GM23338 (cell line): Measurements from ENCODE around the gene KCMF1. TPM values are rescaled to one million over a fixed set of nuclear protein-coding genes. Genes with fewer than 3 reads are reported as not detected.

Source experiments
- ATAC-seq: fragments of 200-7000 bp; cut with Tn5 transposase; 3 replicates; pipeline ENCODE4 v1.9.1; 2020
- DNase-seq: peaks from one replicate; pipeline ENCODE4 v3.0.0-alpha.2; 2015; ENCODE audit warnings: low spot score
- H2AFZ ChIP-seq: fragments of 200-600 bp; sonication (generic); 2 replicates; pipeline ENCODE4 v1.8.0; 2016; ENCODE audit warnings: antibody characterized with exemption, mild to moderate bottlenecking, moderate library complexity
- H3F3A ChIP-seq: fragments of 200-600 bp; sonication (generic); replicated peaks from 2 replicates; pipeline ENCODE4 v1.8.0; 2017; ENCODE audit warnings: antibody characterized with exemption, mixed run types, low read depth
- H3K27ac ChIP-seq: fragments of 200-600 bp; sonication (generic); 2 replicates; pipeline ENCODE4 v1.6.1; 2016; ENCODE audit warnings: low read depth
- H3K27me3 ChIP-seq: fragments of 200-600 bp; sonication (generic); 2 replicates; pipeline ENCODE4 v1.8.0; 2016; ENCODE audit warnings: mild to moderate bottlenecking, mixed run types, moderate library complexity; ENCODE audit not compliant: insufficient read depth
- H3K36me3 ChIP-seq: fragments of 200-600 bp; sonication (generic); 2 replicates; pipeline ENCODE4 v1.8.0; 2016; ENCODE audit warnings: mild to moderate bottlenecking; ENCODE audit not compliant: insufficient read depth
- H3K4me1 ChIP-seq: fragments of 200-600 bp; sonication (generic); 2 replicates; pipeline ENCODE4 v1.8.0; 2016; ENCODE audit warnings: mild to moderate bottlenecking, moderate library complexity; ENCODE audit not compliant: insufficient read depth
- H3K4me2 ChIP-seq: fragments of 200-600 bp; sonication (generic); 2 replicates; pipeline ENCODE4 v1.7.1; 2017; ENCODE audit warnings: mixed run types
- H3K4me3 ChIP-seq: fragments of 200-600 bp; sonication (generic); 2 replicates; pipeline ENCODE4 v1.6.1; 2016; ENCODE audit warnings: mixed run types
- H3K79me2 ChIP-seq: fragments of 200-600 bp; sonication (generic); replicated peaks from 2 replicates; pipeline ENCODE4 v1.8.0; 2017; ENCODE audit warnings: mild to moderate bottlenecking; ENCODE audit not compliant: insufficient read depth
- H3K9me2 ChIP-seq: fragments of 200-600 bp; sonication (generic); 2 replicates; pipeline ENCODE4 v1.8.0; 2017; ENCODE audit not compliant: insufficient read depth
- H4K20me1 ChIP-seq: fragments of 200-600 bp; sonication (generic); replicated peaks from 2 replicates; pipeline ENCODE4 v1.8.0; 2017; ENCODE audit warnings: mild to moderate bottlenecking; ENCODE audit not compliant: insufficient read depth
- H3K27ac Mint-ChIP-seq: 2 replicates; pipeline ENCODE4 v1.8.0; 2020; ENCODE audit warnings: inconsistent platforms, mild to moderate bottlenecking, moderate library complexity, mixed read lengths
- H3K27me3 Mint-ChIP-seq: 3 replicates; pipeline ENCODE4 v1.8.0; 2022; ENCODE audit warnings: low read depth, mild to moderate bottlenecking, moderate library complexity, mixed read lengths, inconsistent platforms; ENCODE audit not compliant: insufficient read depth, poor library complexity
- H3K36me3 Mint-ChIP-seq: 3 replicates; pipeline ENCODE4 v1.8.0; 2021; ENCODE audit warnings: low read depth, mild to moderate bottlenecking, inconsistent platforms, moderate library complexity, mixed read lengths
- H3K4me1 Mint-ChIP-seq: 3 replicates; pipeline ENCODE4 v1.8.0; 2020; ENCODE audit warnings: mild to moderate bottlenecking, inconsistent platforms, mixed read lengths
- H3K4me3 Mint-ChIP-seq: 3 replicates; pipeline ENCODE4 v1.8.0; 2021; ENCODE audit warnings: moderate library complexity, mild to moderate bottlenecking, inconsistent platforms, mixed read lengths
- H3K9me3 Mint-ChIP-seq: 3 replicates; pipeline ENCODE4 v1.8.0; 2020; ENCODE audit warnings: moderate library complexity, mild to moderate bottlenecking, inconsistent platforms, mixed read lengths
- CREB1 ChIP-seq: fragments of 250-450 bp; sonication (Bioruptor Pico); IDR thresholded peaks from 2 replicates; pipeline ENCODE4 v1.5.0; 2020; ENCODE audit warnings: low read depth, mild to moderate bottlenecking, moderate library complexity
- JUNB ChIP-seq: IDR thresholded peaks from one replicate; pipeline ENCODE4 v1.6.1; 2016; ENCODE audit warnings: antibody characterized with exemption; ENCODE audit not compliant: unreplicated experiment
- NANOG ChIP-seq: IDR thresholded peaks from 2 replicates; pipeline ENCODE4 v1.6.1; 2016; ENCODE audit warnings: antibody characterized with exemption, borderline replicate concordance
- POLR2AphosphoS5 ChIP-seq: IDR thresholded peaks from 2 replicates; pipeline ENCODE4 v1.6.1; 2016; ENCODE audit warnings: antibody characterized with exemption, low read depth
- STAT1 ChIP-seq: IDR thresholded peaks from one replicate; pipeline ENCODE4 v1.6.1; 2016; ENCODE audit warnings: antibody characterized with exemption; ENCODE audit not compliant: unreplicated experiment
- ZNF331 ChIP-seq: fragments of 250-450 bp; sonication (Bioruptor Pico); IDR thresholded peaks from 2 replicates; pipeline ENCODE4 v1.5.0; 2020; ENCODE audit warnings: low read depth, mild to moderate bottlenecking, moderate library complexity
- polyA plus RNA-seq: library from polyadenylated mRNA; unstranded; fragments of >200 nt; fragmentation: Nextera tagmentation; extraction: Ambion mirVana; gene quantifications from 2 replicates; pipeline ENCODE4 v1.2.1, GENCODE V29; 2016
- total RNA-seq: library from RNA; depleted of rRNA; stranded (reverse); fragments of >200 nt; shearing (Covaris generic); gene quantifications from 2 replicates; pipeline ENCODE4 v1.2.3, GENCODE V29; 2014
- TF ChIP-seq, protein P1 (sequence below), 2 experiments: fragments of 200-600 bp in 1 of 2; sonication (generic) in 1 of 2; conservative IDR thresholded peaks; 2 replicates each; pipeline versions ENCODE4 v1.5.1 to v1.6.1; 2016 to 2017; ENCODE audit warnings: antibody characterized with exemption in 2 of 2, low read depth in 2 of 2, mild to moderate bottlenecking in 2 of 2, moderate library complexity in 1 of 2
- TF ChIP-seq, protein P2 (sequence below): fragments of 250-450 bp; sonication (Bioruptor Pico); IDR thresholded peaks from 2 replicates; pipeline ENCODE4 v1.5.0; 2020; ENCODE audit warnings: mild to moderate bottlenecking, moderate library complexity
- TF ChIP-seq, protein P3 (sequence below): IDR thresholded peaks from 2 replicates; pipeline ENCODE4 v1.6.1; 2016; ENCODE audit warnings: antibody characterized with exemption
- TF ChIP-seq, protein P4 (sequence below): IDR thresholded peaks from one replicate; pipeline ENCODE4 v1.6.1; 2018; ENCODE audit warnings: antibody characterized with exemption; ENCODE audit not compliant: unreplicated experiment

KCMF1 gene
- total and polyA plus RNA-seq, 2 experiments from 2014 or later: 29.3 to 120 TPM

DNA sequence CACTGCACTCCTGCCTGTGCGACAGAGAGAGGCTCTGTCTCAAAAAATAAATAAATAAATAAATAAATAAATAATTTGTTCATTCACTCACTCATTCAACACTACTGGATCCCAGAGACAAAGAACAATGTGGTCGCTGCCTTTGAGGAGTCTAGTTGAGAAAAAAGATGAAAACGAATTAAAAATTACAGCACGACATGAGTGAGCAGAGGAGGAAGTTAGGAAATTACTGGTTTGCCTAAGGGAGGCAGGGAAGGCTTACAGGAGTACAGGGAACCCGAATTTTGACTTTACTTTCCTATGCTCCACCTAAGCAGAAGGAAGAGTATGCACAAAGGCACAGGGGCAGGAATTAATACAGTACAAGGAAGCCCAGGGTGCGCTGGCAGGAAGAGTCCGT is 4.2 kb upstream of the KCMF1 start:
- Histone ChIP-seq H3K4me2 (peak overlapping the region; percentile 53; the same call in 1 of the 2 replicates), H3K79me2 (peaks cover 88% of the 10 kb centered on the region)

More for the DNA sequence above, 4.2 kb upstream of the KCMF1 start:
- Histone ChIP-seq H3F3A (peaks cover 14% of the 10 kb centered on the region; the same call in 1 of the 2 replicates), H3K4me1 (peaks cover 17% of the 10 kb centered on the region), H3K27ac (peak overlapping the region; percentile 86), H3K36me3 (peaks cover 22% of the 10 kb centered on the region; the same call in 1 of the 2 replicates), H3K9me2 (no peaks in the 10 kb centered on the region; the same call in 1 of the 2 replicates), H2AFZ (no peak overlapping the region), H3K27me3 (no peaks in the 10 kb centered on the region), H3K4me3 (no peak overlapping the region), H4K20me1 (peaks cover 22% of the 10 kb centered on the region)
- H3K27me3 Mint-ChIP-seq: peaks cover 12% of the 10 kb centered on the region
- peaks cover 3% of the 10 kb centered on the region; the same call in 1 of the 3 replicates for H3K9me3 Mint-ChIP-seq
- ATAC-seq (no peak), DNase-seq (no peak)
- peak overlapping the region; percentile 9; the same call in 1 of the 2 replicates for H3K27ac Mint-ChIP-seq
- H3K4me1 Mint-ChIP-seq: peaks cover 32% of the 10 kb centered on the region
- H3K36me3 Mint-ChIP-seq: peaks cover 70% of the 10 kb centered on the region
- TF ChIP-seq NANOG (no peak), CREB1 (CRISPR knock-in tag) (no peak), JUNB (no peak), POLR2AphosphoS5 (no peak), STAT1 (no peak), ZNF331 (no peak)
- TF ChIP-seq, protein P1, sequence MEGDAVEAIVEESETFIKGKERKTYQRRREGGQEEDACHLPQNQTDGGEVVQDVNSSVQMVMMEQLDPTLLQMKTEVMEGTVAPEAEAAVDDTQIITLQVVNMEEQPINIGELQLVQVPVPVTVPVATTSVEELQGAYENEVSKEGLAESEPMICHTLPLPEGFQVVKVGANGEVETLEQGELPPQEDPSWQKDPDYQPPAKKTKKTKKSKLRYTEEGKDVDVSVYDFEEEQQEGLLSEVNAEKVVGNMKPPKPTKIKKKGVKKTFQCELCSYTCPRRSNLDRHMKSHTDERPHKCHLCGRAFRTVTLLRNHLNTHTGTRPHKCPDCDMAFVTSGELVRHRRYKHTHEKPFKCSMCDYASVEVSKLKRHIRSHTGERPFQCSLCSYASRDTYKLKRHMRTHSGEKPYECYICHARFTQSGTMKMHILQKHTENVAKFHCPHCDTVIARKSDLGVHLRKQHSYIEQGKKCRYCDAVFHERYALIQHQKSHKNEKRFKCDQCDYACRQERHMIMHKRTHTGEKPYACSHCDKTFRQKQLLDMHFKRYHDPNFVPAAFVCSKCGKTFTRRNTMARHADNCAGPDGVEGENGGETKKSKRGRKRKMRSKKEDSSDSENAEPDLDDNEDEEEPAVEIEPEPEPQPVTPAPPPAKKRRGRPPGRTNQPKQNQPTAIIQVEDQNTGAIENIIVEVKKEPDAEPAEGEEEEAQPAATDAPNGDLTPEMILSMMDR (conservative IDR thresholded peaks at IDR 0.05; ENCODE audit: low read depth in 2 of 2): no peak
- TF ChIP-seq, protein P2, sequence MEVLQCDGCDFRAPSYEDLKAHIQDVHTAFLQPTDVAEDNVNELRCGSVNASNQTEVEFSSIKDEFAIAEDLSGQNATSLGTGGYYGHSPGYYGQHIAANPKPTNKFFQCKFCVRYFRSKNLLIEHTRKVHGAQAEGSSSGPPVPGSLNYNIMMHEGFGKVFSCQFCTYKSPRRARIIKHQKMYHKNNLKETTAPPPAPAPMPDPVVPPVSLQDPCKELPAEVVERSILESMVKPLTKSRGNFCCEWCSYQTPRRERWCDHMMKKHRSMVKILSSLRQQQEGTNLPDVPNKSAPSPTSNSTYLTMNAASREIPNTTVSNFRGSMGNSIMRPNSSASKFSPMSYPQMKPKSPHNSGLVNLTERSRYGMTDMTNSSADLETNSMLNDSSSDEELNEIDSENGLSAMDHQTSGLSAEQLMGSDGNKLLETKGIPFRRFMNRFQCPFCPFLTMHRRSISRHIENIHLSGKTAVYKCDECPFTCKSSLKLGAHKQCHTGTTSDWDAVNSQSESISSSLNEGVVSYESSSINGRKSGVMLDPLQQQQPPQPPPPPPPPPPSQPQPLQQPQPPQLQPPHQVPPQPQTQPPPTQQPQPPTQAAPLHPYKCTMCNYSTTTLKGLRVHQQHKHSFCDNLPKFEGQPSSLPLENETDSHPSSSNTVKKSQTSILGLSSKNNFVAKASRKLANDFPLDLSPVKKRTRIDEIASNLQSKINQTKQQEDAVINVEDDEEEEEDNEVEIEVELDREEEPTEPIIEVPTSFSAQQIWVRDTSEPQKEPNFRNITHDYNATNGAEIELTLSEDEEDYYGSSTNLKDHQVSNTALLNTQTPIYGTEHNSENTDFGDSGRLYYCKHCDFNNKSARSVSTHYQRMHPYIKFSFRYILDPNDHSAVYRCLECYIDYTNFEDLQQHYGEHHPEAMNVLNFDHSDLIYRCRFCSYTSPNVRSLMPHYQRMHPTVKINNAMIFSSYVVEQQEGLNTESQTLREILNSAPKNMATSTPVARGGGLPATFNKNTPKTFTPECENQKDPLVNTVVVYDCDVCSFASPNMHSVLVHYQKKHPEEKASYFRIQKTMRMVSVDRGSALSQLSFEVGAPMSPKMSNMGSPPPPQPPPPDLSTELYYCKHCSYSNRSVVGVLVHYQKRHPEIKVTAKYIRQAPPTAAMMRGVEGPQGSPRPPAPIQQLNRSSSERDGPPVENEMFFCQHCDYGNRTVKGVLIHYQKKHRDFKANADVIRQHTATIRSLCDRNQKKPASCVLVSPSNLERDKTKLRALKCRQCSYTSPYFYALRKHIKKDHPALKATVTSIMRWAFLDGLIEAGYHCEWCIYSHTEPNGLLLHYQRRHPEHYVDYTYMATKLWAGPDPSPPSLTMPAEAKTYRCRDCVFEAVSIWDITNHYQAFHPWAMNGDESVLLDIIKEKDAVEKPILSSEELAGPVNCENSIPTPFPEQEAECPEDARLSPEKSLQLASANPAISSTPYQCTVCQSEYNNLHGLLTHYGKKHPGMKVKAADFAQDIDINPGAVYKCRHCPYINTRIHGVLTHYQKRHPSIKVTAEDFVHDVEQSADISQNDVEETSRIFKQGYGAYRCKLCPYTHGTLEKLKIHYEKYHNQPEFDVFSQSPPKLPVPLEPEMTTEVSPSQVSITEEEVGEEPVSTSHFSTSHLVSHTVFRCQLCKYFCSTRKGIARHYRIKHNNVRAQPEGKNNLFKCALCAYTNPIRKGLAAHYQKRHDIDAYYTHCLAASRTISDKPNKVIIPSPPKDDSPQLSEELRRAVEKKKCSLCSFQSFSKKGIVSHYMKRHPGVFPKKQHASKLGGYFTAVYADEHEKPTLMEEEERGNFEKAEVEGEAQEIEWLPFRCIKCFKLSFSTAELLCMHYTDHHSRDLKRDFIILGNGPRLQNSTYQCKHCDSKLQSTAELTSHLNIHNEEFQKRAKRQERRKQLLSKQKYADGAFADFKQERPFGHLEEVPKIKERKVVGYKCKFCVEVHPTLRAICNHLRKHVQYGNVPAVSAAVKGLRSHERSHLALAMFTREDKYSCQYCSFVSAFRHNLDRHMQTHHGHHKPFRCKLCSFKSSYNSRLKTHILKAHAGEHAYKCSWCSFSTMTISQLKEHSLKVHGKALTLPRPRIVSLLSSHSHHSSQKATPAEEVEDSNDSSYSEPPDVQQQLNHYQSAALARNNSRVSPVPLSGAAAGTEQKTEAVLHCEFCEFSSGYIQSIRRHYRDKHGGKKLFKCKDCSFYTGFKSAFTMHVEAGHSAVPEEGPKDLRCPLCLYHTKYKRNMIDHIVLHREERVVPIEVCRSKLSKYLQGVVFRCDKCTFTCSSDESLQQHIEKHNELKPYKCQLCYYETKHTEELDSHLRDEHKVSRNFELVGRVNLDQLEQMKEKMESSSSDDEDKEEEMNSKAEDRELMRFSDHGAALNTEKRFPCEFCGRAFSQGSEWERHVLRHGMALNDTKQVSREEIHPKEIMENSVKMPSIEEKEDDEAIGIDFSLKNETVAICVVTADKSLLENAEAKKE (CRISPR knock-in tag): no peak
- TF ChIP-seq, protein P3, sequence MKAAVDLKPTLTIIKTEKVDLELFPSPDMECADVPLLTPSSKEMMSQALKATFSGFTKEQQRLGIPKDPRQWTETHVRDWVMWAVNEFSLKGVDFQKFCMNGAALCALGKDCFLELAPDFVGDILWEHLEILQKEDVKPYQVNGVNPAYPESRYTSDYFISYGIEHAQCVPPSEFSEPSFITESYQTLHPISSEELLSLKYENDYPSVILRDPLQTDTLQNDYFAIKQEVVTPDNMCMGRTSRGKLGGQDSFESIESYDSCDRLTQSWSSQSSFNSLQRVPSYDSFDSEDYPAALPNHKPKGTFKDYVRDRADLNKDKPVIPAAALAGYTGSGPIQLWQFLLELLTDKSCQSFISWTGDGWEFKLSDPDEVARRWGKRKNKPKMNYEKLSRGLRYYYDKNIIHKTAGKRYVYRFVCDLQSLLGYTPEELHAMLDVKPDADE: no peak
- TF ChIP-seq, protein P4, sequence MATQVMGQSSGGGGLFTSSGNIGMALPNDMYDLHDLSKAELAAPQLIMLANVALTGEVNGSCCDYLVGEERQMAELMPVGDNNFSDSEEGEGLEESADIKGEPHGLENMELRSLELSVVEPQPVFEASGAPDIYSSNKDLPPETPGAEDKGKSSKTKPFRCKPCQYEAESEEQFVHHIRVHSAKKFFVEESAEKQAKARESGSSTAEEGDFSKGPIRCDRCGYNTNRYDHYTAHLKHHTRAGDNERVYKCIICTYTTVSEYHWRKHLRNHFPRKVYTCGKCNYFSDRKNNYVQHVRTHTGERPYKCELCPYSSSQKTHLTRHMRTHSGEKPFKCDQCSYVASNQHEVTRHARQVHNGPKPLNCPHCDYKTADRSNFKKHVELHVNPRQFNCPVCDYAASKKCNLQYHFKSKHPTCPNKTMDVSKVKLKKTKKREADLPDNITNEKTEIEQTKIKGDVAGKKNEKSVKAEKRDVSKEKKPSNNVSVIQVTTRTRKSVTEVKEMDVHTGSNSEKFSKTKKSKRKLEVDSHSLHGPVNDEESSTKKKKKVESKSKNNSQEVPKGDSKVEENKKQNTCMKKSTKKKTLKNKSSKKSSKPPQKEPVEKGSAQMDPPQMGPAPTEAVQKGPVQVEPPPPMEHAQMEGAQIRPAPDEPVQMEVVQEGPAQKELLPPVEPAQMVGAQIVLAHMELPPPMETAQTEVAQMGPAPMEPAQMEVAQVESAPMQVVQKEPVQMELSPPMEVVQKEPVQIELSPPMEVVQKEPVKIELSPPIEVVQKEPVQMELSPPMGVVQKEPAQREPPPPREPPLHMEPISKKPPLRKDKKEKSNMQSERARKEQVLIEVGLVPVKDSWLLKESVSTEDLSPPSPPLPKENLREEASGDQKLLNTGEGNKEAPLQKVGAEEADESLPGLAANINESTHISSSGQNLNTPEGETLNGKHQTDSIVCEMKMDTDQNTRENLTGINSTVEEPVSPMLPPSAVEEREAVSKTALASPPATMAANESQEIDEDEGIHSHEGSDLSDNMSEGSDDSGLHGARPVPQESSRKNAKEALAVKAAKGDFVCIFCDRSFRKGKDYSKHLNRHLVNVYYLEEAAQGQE: no peak
- H3K4me3 Mint-ChIP-seq: peak overlapping the region; percentile 23; the same call in 1 of the 3 replicates
